H9 (cell line): ENCODE results near the gene GRIN3B. TPM values are rescaled to one million over a fixed set of nuclear protein-coding genes. Genes with fewer than 3 reads are reported as not detected.

Source experiments
- DNase-seq: peaks from one replicate; pipeline ENCODE4 v3.0.0-alpha.2; 2017
- H2AFZ ChIP-seq: one replicate; pipeline ENCODE4 v1.6.1; 2013; ENCODE audit warnings: mild to moderate bottlenecking, low read length, control low read depth, moderate library complexity
- H2AK5ac ChIP-seq: 2 replicates; pipeline ENCODE4 v1.6.1; 2013; ENCODE audit warnings: low read length, control low read depth, mixed read lengths; ENCODE audit not compliant: insufficient read length
- H2BK120ac ChIP-seq: one replicate; pipeline ENCODE4 v1.6.1; 2013; ENCODE audit warnings: low read depth, mild to moderate bottlenecking, low read length, control low read depth, inconsistent platforms; ENCODE audit not compliant: poor library complexity, severe bottlenecking
- H2BK12ac ChIP-seq: 2 replicates; pipeline ENCODE4 v1.6.1; 2013; ENCODE audit warnings: low read length, control low read depth, mixed read lengths, low read depth; ENCODE audit not compliant: insufficient read length
- H2BK15ac ChIP-seq: 2 replicates; pipeline ENCODE4 v1.6.1; 2013; ENCODE audit warnings: low read depth, low read length, control low read depth
- H2BK20ac ChIP-seq: one replicate; pipeline ENCODE4 v1.6.1; 2013; ENCODE audit warnings: low read depth, mild to moderate bottlenecking, low read length, control low read depth, inconsistent platforms; ENCODE audit not compliant: poor library complexity, severe bottlenecking
- H2BK5ac ChIP-seq: 2 replicates; pipeline ENCODE4 v1.6.1; 2013; ENCODE audit warnings: low read length, control low read depth, mixed read lengths; ENCODE audit not compliant: insufficient read length
- H3K14ac ChIP-seq: 2 replicates; pipeline ENCODE4 v1.6.1; 2013; ENCODE audit warnings: low read length, control low read depth; ENCODE audit not compliant: insufficient read depth
- H3K18ac ChIP-seq: 2 replicates; pipeline ENCODE4 v1.6.1; 2013; ENCODE audit warnings: low read depth, mild to moderate bottlenecking, mixed read lengths, low read length, control low read depth; ENCODE audit not compliant: insufficient read length
- H3K23ac ChIP-seq: 2 replicates; pipeline ENCODE4 v1.6.1; 2013; ENCODE audit warnings: low read length, control low read depth, mixed read lengths, low read depth; ENCODE audit not compliant: insufficient read length
- H3K23me2 ChIP-seq: 2 replicates; pipeline ENCODE4 v1.6.1; 2013; ENCODE audit warnings: low read depth, mild to moderate bottlenecking, mixed read lengths, low read length, control low read depth; ENCODE audit not compliant: insufficient read length, poor library complexity, severe bottlenecking
- H3K27ac ChIP-seq: 2 replicates; pipeline ENCODE4 v1.5.1; 2013; ENCODE audit warnings: low read length, control low read depth, mixed read lengths, low read depth; ENCODE audit not compliant: insufficient read length
- H3K27me3 ChIP-seq: 2 replicates; pipeline ENCODE4 v1.6.1; 2013; ENCODE audit warnings: low read length, control low read depth, inconsistent platforms; ENCODE audit not compliant: insufficient read depth
- H3K4ac ChIP-seq: 2 replicates; pipeline ENCODE4 v1.6.1; 2013; ENCODE audit warnings: low read depth, mild to moderate bottlenecking, control low read depth, inconsistent platforms, low read length, moderate library complexity
- H3K4me1 ChIP-seq: 2 replicates; pipeline ENCODE4 v1.6.1; 2013; ENCODE audit warnings: low read length, control low read depth, inconsistent platforms; ENCODE audit not compliant: insufficient read depth
- H3K4me2 ChIP-seq: 2 replicates; pipeline ENCODE4 v1.6.1; 2013; ENCODE audit warnings: low read length, control low read depth, mixed read lengths; ENCODE audit not compliant: insufficient read length, insufficient read depth
- H3K56ac ChIP-seq: 2 replicates; pipeline ENCODE4 v1.6.1; 2013; ENCODE audit warnings: low read depth, mild to moderate bottlenecking, mixed read lengths, low read length, control low read depth; ENCODE audit not compliant: insufficient read length
- H3K79me1 ChIP-seq: 2 replicates; pipeline ENCODE4 v1.6.1; 2013; ENCODE audit warnings: low read depth, mild to moderate bottlenecking, moderate library complexity, low read length, control low read depth, inconsistent platforms; ENCODE audit not compliant: insufficient read depth, poor library complexity, severe bottlenecking
- H3K79me2 ChIP-seq: 2 replicates; pipeline ENCODE4 v1.6.1; 2013; ENCODE audit warnings: low read length, control low read depth, inconsistent platforms; ENCODE audit not compliant: insufficient read depth
- H3K9ac ChIP-seq: 2 replicates; pipeline ENCODE4 v1.6.1; 2013; ENCODE audit warnings: low read length, control low read depth, mixed read lengths; ENCODE audit not compliant: insufficient read length; ENCODE audit errors: extremely low read depth
- H3K9me3 ChIP-seq: one replicate; pipeline ENCODE4 v1.6.1; 2013; ENCODE audit warnings: low read depth, low read length, inconsistent platforms; ENCODE audit not compliant: control insufficient read depth
- H3T11ph ChIP-seq: one replicate; pipeline ENCODE4 v1.6.1; 2013; ENCODE audit warnings: mild to moderate bottlenecking, low read length, control low read depth, inconsistent platforms
- H4K20me1 ChIP-seq: one replicate; pipeline ENCODE4 v1.6.1; 2013; ENCODE audit not compliant: control insufficient read depth, insufficient read length, insufficient read depth
- H4K5ac ChIP-seq: 2 replicates; pipeline ENCODE4 v1.6.1; 2013; ENCODE audit warnings: low read depth, mild to moderate bottlenecking, mixed read lengths, low read length, control low read depth; ENCODE audit not compliant: insufficient read length
- H4K8ac ChIP-seq: replicated peaks from 2 replicates; pipeline ENCODE4 v1.6.1; 2013; ENCODE audit warnings: low read length, control low read depth, mixed read lengths, low read depth; ENCODE audit not compliant: insufficient read length
- H4K91ac ChIP-seq: 2 replicates; pipeline ENCODE4 v1.6.1; 2013; ENCODE audit warnings: low read depth, mild to moderate bottlenecking, moderate library complexity, mixed read lengths, low read length, control low read depth; ENCODE audit not compliant: insufficient read length
- H3K27ac Mint-ChIP-seq, 3 experiments: 2 replicates in 2 of 3; 3 replicates in 1 of 3; pipeline ENCODE4 v1.8.0; 2020 to 2021; ENCODE audit warnings: mixed read lengths in 3 of 3, mild to moderate bottlenecking in 1 of 3, moderate library complexity in 1 of 3
- H3K27me3 Mint-ChIP-seq: 2 replicates; pipeline ENCODE4 v1.8.0; 2021; ENCODE audit warnings: low read depth, mild to moderate bottlenecking, moderate library complexity, mixed read lengths
- H3K36me3 Mint-ChIP-seq, 3 experiments: 2 replicates in 2 of 3; 3 replicates in 1 of 3; pipeline ENCODE4 v1.8.0; 2020 to 2021; ENCODE audit warnings: low read depth in 3 of 3, mixed read lengths in 3 of 3; ENCODE audit not compliant: insufficient read depth in 1 of 3
- H3K4me1 Mint-ChIP-seq, 2 experiments: 2 replicates each; pipeline ENCODE4 v1.8.0; 2020; ENCODE audit warnings: mixed read lengths in 2 of 2
- H3K4me3 Mint-ChIP-seq, 2 experiments: 2 replicates in 1 of 2; 3 replicates in 1 of 2; pipeline ENCODE4 v1.8.0; 2020 to 2021; ENCODE audit warnings: mild to moderate bottlenecking in 2 of 2, mixed read lengths in 2 of 2, moderate library complexity in 1 of 2
- H3K9me3 Mint-ChIP-seq, 2 experiments: 2 replicates in 1 of 2; 3 replicates in 1 of 2; pipeline ENCODE4 v1.8.0; 2020; ENCODE audit warnings: mild to moderate bottlenecking in 2 of 2, mixed read lengths in 2 of 2, moderate library complexity in 1 of 2
- CTCF ChIP-seq: fragments of 200-600 bp; sonication (generic); conservative IDR thresholded peaks from 3 replicates; pipeline ENCODE4 v1.8.0; 2021; ENCODE audit warnings: antibody characterized with exemption, mild to moderate bottlenecking
- WGBS: extraction: QIAGEN DNeasy Blood & Tissue Kit; methylation state at CpG from one replicate; pipeline ENCODE4 v1.1.7; 2013; ENCODE audit warnings: missing lambda C conversion rate, low lambda C conversion rate, mixed read lengths; ENCODE audit not compliant: insufficient read length; ENCODE audit errors: extremely low coverage; 5-methylcytosine and 5-hydroxymethylcytosine counted together
- total RNA-seq: library from RNA; stranded (reverse); gene quantifications from 2 replicates; pipeline ENCODE4 v1.2.1, GENCODE V29; 2021

Gene GRIN3B
- total RNA-seq, 1 experiment from 2014 or later, result 1.0 TPM

GRCh38 chr19:1012334-1012733, 12.1 kb downstream of the GRIN3B start:
- Histone ChIP-seq H3K79me2 (peaks cover 14% of the 10 kb centered on the region; the same call in 1 of the 2 replicates), H3T11ph (no peak overlapping the region), H3K18ac (no peak overlapping the region), H2BK20ac (no peak overlapping the region), H3K79me1 (peaks cover 2% of the 10 kb centered on the region), H3K23me2 (no peaks in the 10 kb centered on the region), H3K4me2 (no peak overlapping the region), H3K9me3 (no peaks in the 10 kb centered on the region), H4K5ac (no peak overlapping the region), H2BK5ac (no peak overlapping the region), H3K14ac (no peak overlapping the region), H4K91ac (no peak overlapping the region), H4K20me1 (no peaks in the 10 kb centered on the region), H2AK5ac (no peak overlapping the region), H3K27ac (no peak overlapping the region), H2AFZ (no peak overlapping the region), H2BK120ac (no peak overlapping the region), H3K56ac (no peak overlapping the region), H3K4ac (no peak overlapping the region), H3K4me1 (no peaks in the 10 kb centered on the region), H3K27me3 (no peaks in the 10 kb centered on the region), H4K8ac (no peak overlapping the region), H3K9ac (no peak overlapping the region), H2BK15ac (no peak overlapping the region), H2BK12ac (no peak overlapping the region), H3K23ac (no peak overlapping the region)
- H3K27me3 Mint-ChIP-seq, result no peaks in the 10 kb centered on the region
- peaks cover 2 to 16% (median 12%) of the 10 kb centered on the region in 3 experiments; a peak in 5 of 7 replicates for H3K36me3 Mint-ChIP-seq
- WGBS, result no CpG with 5 or more reads among the region's 18 CpGs
- no peak for DNase-seq
- H3K9me3 Mint-ChIP-seq, result no peaks in the 10 kb centered on the region
- no peak overlapping the region for H3K4me3 Mint-ChIP-seq
- peaks cover 12 to 16% of the 10 kb centered on the region in 2 experiments for H3K4me1 Mint-ChIP-seq
- no peak for TF ChIP-seq CTCF
- no peak overlapping the region for H3K27ac Mint-ChIP-seq
